Right ventricle myocardium superior (tissue), 1 donor: ENCODE data around the gene MCRS1. TPM values are rescaled to one million over a fixed set of nuclear protein-coding genes. Genes with fewer than 3 reads are reported as not detected.

Source experiments
- ATAC-seq: fragments of 200-7000 bp; cut with Tn5 transposase; one replicate; pipeline ENCODE4 v1.9.1; 2020; ENCODE audit warnings: mild to moderate bottlenecking; ENCODE audit not compliant: poor library complexity
- DNase-seq: peaks from one replicate; pipeline ENCODE4 v3.0.0-alpha.2; 2020
- intact Hi-C: fragments of 100-400 bp; cut with DNase I; formaldehyde crosslinking; loops from one replicate; pipeline ENCODE4 v1.11.2; 2022
- total RNA-seq: library from RNA; stranded (reverse); fragmentation: NEBNext Ultra II Directional; extraction: Animal tissue kit (Norgen Biotek cat#: 25700); gene quantifications from one replicate; pipeline ENCODE4 v1.2.1, GENCODE V29; 2021
- donor health status: DM: no; HTN: yes; CAD: no; lungs with severe emphysema.

Gene MCRS1
- total RNA-seq, 1 donor from 2014 or later = 83.0 TPM

DNA sequence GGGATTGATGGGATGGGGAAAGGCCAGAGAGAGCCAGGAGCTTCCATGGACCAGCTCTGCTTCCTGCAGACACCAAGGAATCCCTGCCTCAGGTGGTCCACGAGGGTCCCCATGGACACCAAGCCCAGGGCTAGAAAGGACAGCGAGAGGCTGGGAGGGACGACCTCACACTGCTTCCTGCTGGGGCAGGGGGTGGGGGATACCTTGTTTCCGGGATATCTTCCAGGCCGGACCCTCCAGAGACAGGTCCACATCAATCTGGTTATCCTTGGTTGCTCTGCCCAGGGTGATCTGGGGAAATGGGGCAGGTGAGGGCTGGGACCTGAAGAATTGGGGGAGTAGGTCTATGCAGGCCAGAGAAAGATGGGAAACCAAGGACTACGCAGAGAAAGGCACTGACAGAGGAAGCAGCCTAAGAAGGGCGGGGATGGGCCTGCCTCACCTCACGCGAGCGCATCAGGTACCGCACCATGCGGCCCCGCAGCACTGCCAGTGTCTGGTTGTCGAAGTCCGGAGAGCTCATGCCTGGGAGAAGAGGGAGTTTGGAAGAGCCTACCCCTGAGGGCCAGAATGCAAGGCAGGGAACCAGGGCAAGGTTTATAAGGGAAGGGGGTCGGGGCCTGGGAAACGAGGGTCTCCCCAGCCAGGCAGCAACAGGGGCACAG lies 8.8 kb downstream of the MCRS1 start:
- DNase-seq (no peak), ATAC-seq (no peak)
- intact Hi-C loops = no loop called here

DNA sequence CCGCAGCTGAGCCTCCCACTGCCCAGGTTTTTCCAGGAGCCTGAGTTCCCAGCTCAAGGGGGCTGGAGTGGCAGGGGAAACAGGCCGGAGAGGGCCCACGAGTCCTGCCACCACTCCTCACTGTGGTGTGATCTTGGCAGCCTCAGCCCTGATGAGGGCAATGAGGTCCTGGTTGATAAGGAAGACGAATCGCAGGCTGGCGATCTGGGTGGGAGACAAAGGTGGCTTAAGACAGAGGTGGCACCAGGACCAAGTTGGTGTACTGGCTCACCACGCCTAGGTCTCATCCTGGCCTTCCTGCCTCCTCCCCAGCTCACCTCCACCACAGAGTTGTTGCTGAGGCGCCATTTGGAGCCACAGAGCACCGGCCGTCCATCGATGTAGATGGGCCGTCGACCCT lies 9.4 kb downstream of the MCRS1 start:
- intact Hi-C loops = no loop called here
- ATAC-seq (no peak), DNase-seq (no peak)

DNA sequence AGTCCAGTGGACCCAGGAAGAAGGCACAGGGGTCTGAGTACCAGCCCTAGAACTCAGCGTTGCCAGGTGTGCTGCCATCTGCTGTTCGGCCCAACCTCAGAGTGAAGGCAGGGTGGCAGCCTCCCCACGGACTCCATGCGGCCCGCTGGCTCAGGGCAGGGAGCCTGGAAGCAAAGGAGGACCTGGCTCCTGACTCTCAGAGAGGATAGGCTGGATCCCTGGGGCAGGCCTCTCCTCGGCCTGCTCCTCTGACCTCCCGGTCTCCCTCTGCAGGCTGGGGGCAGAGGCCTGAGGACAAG lies 10.1 kb downstream of the MCRS1 start:
- intact Hi-C loops = no loop called here
- ATAC-seq (peak; percentile 29), DNase-seq (no peak)

DNA sequence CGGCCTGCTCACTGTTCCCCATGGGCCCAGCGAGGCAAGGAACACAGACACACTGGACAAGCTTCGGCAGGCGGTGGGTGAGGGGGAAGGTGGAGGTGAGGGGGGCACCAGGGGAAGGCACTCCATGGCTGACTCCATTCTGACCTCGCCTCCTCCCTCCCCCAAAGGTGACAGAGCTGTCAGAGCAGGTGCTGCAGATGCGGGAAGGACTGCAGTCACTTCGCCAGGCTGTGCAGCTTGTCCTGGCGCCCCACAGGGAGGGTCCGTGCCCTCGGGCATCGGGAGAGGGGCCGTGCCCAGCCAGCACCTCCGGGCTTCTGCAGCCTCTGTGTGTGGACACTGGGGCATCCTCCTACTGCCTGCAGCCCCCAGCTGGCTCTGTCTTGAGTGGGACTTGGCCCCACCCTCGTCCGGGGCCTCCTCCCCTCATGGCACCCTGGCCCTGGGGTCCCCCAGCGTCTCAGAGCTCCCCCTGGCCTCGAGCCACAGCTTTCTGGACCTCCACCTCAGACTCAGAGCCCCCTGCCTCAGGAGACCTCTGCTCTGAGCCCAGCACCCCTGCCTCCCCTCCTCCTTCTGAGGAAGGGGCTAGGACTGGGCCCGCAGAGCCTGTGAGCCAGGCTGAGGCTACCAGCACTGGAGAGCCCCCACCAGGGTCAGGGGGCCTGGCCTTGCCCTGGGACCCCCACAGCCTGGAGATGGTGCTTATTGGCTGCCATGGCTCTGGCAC lies 10.6 kb downstream of the MCRS1 start:
- DNase-seq (no peak), ATAC-seq (no peak)
- intact Hi-C loops = no loop called here

DNA sequence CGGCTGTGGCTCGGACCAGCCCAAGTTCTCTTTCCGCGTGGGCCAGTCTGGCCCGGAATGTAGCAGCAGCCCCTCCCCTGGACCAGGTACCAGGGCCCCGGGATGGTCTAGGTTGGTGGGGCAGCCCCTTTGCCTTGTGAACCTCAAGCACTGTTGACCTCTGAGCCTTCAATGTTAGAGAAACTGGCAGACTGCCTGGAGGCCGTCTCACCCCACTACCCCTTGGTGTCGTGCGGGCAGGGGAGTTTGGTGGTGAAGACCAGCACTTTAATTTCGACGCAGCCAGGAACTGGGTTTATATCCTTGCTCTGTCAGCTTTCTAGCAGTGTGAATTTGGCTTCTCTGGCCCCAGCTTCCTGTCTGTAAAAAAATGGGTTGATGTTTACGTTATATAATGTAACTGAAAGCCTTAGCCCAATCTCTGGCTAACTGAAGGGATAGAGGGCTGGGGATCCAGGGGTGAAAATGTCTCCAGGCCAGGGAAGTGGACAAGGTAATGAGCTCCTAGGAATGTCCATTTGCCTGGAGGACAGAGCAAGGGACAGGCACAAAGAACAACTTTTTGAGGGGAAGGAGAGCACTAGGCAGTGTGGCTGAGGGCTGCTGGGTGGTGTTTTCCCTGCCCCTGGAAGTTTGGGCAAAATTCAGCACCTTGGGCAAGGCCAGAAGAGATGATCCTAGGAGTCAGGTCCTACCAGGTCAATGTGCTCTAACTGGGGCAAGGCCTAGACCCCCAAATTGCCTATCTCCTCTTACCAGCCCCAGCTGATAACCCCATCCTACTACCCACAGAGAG lies 11.4 kb downstream of the MCRS1 start:
- intact Hi-C loops = no loop called here
- DNase-seq (no peak), ATAC-seq (no peak)

DNA sequence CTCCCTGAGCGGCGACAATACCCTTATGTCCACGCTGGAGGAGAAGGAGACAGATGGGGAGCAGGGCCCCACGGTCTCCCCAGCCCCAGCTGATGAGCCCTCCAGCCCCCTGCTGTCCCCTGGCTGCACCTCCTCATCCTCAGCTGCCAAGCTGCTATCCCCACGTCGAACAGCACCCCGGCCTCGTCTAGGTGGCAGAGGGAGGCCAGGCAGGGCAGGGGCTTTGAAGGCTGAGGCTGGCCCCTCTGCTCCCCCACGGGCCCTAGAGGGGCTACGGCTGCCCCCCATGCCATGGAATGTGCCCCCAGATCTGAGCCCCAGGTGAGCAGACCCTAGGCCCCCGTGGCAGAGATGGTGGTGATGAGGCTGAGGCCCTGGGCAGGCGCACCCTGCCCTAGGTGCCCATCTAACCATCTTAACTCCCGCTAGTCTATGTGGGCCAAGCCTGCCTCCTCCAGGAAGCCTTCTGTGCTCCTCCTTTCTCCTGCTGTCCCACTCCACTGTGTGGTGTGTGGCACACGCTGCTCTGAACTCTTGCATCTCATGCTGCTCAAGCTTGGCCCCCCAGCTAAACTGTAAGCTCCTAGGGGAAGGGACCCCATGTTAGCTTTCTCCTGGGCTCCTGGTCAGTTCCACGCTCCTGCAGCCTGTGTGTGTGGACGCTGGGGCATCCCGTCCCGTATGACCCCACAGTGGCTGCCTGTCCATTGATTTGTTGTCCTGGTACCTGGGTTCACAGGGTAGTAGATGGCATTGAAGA lies 12.1 kb downstream of the MCRS1 start:
- ATAC-seq = no peak
- no peak for DNase-seq
- intact Hi-C loops = no loop called here

DNA sequence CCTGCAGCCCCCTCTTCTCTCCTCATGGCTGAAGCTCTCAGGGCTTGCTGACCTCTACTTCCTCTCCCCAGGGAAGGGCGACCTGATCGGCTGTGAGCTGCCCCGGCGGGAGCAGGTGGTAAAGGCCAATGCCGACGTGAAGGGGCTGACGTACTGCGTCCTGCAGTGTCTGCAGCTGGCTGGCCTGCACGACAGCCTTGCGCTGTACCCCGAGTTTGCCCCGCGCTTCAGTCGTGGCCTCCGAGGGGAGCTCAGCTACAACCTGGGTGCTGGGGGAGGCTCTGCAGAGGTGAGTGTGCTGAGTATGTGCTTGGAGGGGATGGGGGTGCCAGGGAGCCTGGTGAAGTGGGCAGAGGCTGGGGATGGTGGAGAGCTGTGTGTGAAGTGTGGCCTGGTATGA lies 13.7 kb downstream of the MCRS1 start:
- ATAC-seq (no peak), DNase-seq (no peak)
- intact Hi-C loops = no loop called here

DNA sequence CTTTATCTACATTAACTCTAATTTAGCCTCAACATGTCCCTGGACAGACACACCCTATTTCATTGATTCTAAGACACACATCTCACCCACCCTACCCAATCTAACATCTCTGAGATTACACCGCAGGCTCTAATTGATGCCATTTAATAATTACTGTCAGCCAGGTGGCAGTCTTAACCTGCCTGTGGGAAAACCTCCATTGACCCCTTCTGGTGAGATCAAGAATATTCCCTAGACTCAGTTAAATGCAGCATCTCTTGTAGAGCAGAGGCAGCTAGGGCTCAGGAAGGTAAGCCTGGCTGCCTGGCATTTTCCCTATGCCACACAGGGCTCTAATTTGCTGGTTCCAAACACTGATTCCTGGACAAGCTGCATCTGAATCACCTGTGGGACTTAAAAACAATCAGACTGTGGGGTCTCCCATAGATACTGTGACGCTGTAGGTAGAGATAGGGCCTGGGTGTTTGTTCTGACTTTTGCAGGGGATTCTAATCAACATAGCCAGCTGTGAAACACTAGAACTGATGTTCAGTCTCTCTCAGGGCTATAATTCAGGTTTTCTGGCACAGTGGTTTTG lies 14.3 kb downstream of the MCRS1 start:
- no peak for DNase-seq
- intact Hi-C loops = no loop called here
- ATAC-seq = peak; percentile 9

DNA sequence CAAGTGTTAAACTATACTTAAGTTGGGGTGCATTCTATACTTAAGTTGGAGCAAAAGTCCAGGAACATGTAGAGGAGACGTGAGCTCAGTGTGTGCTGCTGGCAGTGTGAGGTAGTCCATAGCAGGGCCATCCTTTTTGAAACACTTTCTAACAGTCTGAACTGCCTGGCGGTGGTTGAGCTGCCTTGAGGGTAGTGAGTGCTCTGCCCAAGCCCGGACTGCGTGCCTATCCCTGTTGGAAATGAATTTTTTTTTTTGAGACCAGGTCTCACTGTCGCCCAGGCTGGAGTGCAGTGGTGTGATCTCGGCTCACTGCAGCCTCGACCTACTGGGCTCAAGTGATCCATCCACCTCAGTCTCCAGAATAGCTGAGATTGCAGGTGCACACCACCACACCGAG lies 15.0 kb downstream of the MCRS1 start:
- DNase-seq (no peak), ATAC-seq (no peak)
- intact Hi-C loops = no loop called here

DNA sequence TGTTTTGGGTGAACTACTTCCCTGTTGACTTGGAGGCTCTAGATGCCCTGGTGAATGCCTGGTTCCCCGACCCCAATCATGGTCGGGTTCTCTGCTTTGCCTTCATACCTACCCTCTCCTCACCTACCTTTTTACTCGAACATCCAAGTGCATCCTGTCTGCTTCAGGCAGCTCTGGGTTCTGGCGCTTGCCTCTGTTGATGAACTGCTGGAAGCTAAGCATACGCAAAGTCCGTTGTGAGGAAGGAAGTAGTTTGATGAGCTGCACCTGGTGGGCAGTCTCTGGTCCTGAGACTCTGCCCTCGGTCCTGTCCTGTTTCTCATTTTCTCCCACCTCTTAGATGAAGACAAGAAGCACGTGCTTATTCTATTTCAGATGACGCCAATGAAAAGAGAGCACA lies 15.5 kb downstream of the MCRS1 start:
- DNase-seq = no peak
- intact Hi-C loops = no loop called here
- no peak for ATAC-seq

DNA sequence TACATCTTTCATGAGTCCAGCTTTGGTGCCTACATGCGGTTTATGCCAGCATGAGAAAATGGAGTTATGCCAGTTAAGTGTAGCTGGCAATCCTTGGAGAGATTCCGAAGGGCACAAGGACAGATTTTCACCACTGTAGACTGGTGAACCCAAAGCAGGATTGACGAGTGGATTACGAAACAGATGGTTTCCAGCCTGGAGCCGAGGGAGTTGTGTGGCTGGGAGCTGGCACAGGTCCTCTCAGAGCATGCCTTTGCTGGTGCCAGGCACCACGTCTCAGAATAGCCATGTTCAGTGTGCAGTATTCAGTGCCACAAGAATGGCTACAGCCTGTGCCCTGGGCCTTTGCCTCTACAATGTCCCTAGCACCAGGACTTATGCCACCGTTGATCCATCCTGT lies 15.9 kb downstream of the MCRS1 start:
- DNase-seq (no peak), ATAC-seq (peak; percentile 59)
- intact Hi-C loops = no loop called here

DNA sequence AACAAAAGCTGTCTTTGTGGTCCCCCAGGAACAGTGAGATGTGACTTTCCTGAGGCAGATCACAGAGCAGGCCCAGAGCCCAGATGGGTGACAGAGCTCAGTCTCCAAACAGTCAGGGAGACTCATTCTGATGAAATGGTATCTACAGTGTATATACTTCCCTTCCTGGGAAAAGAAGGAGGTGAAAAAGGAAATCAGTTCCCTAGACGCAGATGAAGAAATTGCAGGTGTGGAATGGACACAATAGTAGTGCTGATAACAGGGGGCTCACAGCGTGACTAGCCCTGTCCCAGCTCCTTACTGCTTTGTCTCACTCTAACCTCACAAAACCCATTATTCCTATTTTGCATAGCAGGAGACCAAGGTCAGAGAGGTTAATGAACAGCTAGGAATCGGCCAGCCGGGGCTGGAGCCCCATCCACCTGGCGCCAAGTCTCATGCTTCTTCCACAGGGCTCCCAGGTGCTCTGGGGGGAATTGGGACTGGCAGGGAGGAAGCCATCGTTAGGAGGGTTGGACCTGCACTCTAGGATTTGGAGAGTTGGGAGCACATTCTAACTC lies 17.2 kb downstream of the MCRS1 start:
- DNase-seq (no peak), ATAC-seq (no peak)
- intact Hi-C loops = no loop called here

DNA sequence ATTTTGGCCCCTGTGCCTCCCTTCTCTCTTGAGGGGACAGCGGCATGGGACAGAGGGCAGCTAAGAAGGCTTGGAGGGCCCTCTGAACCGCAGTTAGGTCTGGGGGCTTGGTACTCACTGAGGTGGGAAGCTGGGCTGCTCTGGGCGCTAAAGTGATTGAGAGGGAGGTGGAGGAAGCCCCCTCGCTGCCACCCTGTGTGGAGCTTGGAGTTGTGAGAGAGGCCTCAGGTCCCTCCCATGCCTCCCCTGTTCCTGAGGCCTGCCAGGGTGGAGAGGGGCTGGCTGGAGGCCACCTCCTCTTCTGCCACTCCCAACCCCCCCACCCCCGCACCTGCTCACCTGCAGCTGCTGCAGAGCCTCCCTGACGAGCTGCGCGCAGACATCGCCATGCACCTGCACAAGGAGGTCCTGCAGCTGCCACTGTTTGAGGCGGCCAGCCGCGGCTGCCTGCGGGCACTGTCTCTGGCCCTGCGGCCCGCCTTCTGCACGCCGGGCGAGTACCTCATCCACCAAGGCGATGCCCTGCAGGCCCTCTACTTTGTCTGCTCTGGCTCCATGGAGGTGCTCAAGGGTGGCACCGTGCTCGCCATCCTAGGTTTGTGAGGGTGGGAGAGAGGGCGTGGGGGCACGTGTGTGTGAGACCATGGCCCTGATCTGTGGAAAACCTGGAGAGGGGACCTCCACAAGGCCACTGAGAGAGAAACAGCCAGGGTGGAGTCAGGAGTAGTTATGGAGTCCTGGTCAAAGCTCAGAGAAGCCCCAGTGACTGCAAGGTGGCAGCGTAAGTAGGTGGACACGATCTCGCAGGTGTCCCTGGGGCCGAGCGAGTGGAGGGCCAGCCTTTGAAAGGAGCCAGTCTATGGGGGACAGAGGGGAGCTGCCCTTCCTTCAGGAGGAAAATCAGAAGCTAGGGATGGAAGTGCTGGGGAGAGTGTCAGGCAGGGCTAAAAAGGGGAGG lies 17.9 kb downstream of the MCRS1 start:
- intact Hi-C loops = no loop called here
- DNase-seq = no peak
- no peak for ATAC-seq

DNA sequence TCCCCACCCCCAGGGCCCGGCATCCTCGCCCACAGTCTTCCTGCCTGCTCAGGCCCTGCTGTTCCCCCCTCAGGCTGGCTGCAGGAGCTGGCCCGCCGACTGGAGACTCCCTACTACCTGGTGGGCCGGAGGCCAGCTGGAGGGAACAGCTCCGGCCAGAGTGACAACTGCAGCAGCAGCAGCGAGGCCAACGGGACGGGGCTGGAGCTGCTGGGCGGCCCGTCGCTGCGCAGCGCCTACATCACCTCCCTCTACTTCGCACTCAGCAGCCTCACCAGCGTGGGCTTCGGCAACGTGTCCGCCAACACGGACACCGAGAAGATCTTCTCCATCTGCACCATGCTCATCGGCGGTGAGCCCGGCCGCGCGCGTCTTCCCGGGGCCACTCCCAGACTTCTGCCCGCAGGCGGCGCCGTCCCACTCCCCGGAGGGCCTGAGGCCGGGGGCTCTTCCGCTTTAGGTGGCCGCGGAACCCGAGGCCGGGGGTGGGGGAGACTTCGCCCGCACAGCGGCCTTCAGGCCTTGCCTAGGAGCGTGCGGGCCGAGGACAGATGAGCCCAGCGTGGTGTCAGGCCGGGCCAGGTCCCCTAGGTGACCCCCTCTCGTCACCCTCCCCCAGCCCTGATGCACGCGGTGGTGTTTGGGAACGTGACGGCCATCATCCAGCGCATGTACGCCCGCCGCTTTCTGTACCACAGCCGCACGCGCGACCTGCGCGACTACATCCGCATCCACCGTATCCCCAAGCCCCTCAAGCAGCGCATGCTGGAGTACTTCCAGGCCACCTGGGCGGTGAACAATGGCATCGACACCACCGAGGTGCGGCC lies 18.9 kb downstream of the MCRS1 start:
- ATAC-seq (peak; percentile 51), DNase-seq (no peak)
- intact Hi-C loops = no loop called here

DNA sequence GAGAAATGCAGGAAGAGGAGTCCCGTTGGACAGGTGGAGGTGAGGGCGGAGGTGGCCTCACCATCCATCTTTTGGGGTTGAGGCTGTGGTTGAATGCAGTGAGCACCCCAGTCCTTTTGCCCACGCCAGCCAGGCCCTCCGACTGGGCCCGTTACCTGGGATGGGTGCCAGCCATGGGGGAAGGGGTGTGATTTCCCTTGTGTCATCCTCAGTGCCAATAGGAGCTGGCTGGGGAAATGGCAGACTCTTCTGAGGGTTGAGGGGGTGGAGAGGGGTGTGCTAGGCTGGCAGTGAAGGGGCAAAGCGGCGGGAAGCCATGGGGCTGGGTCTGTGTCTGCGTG lies 19.5 kb downstream of the MCRS1 start:
- no peak for DNase-seq
- ATAC-seq = no peak
- intact Hi-C loops = no loop called here

DNA sequence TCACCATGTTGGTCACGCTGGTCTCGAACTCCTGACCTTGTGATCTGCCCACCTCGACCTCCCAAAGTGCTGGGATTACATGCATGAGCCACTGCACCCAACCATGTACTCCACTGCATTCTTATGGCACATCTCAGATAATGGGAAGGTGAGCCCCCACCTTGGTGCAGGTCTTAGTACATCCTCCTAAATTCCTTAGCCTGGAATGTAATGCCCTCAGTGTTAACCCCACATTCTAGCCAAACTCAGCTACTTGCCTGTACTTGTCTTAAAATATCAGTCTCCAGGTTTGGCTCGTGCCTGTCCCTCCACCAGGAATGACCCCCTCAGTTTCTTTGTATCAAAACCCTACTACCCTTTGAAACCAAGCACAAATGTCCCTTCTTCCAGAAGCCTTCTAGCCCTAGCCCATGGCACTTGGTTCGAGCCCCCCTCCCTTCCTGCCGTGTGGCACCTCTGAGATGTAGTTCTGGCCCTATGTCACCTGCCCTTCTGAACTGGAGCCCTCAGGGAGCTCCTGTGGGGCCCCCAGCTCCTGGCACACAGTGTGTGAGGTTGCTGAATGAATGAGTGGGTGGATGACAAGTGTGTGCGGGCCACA lies 20.8 kb downstream of the MCRS1 start:
- DNase-seq = no peak
- intact Hi-C loops = no loop called here

DNA sequence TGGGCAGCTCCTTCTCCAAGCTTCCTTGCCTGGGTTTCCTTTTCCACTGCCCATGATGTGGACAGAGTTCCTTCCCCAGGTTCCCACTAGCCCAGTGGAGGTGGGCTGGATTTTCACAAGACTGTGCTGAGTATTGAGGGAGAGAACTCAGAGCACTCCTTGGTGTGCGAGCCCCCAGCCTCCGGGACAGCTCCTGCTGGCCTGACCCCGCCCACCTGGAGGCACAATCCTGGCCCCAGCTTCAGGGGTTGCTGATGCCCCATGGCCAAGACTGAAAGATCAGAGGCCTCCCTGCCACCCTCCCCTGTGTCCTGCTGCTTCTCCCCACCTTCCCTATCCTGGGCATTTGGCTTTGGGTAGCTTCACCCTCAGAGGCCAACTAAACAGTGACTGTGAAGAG lies 21.5 kb downstream of the MCRS1 start:
- DNase-seq (peak; percentile 26), ATAC-seq (no peak)
- intact Hi-C loops = no loop called here

More for the DNA sequence above, 20.8 kb downstream of the MCRS1 start:
- ATAC-seq = no peak
